Muscle layer of duodenum (tissue), 2 donors: Measurements from ENCODE around the gene ZNF556.

Experiments
- H3K27ac ChIP-seq: one replicate; pipeline ENCODE4 v1.7.0; 2013; ENCODE audit warnings: mild to moderate bottlenecking, low read length
- H3K27me3 ChIP-seq: one replicate; pipeline ENCODE4 v1.7.0; 2013; ENCODE audit warnings: low read depth, mild to moderate bottlenecking, control low read depth, low read length
- H3K36me3 ChIP-seq, 2 donors: one replicate each; pipeline ENCODE4 v1.7.0; 2013; ENCODE audit warnings: low read length in 2 of 2, control low read depth in 1 of 2, mild to moderate bottlenecking in 1 of 2; ENCODE audit not compliant: insufficient read depth in 2 of 2, control insufficient read depth in 1 of 2
- H3K4me1 ChIP-seq, 2 donors: one replicate each; pipeline ENCODE4 v1.7.0; 2013; ENCODE audit warnings: low read length in 2 of 2, mild to moderate bottlenecking in 2 of 2, control low read depth in 1 of 2, moderate library complexity in 1 of 2; ENCODE audit not compliant: insufficient read depth in 2 of 2, control insufficient read depth in 1 of 2
- H3K4me3 ChIP-seq, 2 donors: one replicate each; pipeline ENCODE4 v1.7.0; 2013; ENCODE audit warnings: low read length in 2 of 2, low read depth in 1 of 2, mild to moderate bottlenecking in 1 of 2
- H3K9me3 ChIP-seq, 2 donors: one replicate each; pipeline ENCODE4 v1.7.0; 2013; ENCODE audit warnings: low read length in 2 of 2, control low read depth in 1 of 2, mild to moderate bottlenecking in 1 of 2; ENCODE audit not compliant: control insufficient read depth in 1 of 2
- donor health status: healthy.

The ZNF556 gene

GRCh38 chr19:2867025-2867991, at the start of gene ZNF556:
Gene ZNF556, plus strand, starts transcription at chr19:2867335. Its CDS starts 87 bp downstream, at chr19:2867422.
- peaks cover 0 to 5% of the 10 kb centered on the region in 2 donors for H3K9me3 ChIP-seq
- H3K27me3 ChIP-seq, result no peaks in the 10 kb centered on the region
- H3K27ac ChIP-seq, result no peak within 1 kb of the TSS
- no peaks in the 10 kb centered on the region for H3K36me3 ChIP-seq
- H3K4me3 ChIP-seq, result no peak within 1 kb of the TSS
- H3K4me1 ChIP-seq, result no peaks in the 10 kb centered on the region

- Histone ChIP-seq H3K27me3 (no peaks in the 10 kb centered on the region), H3K9me3 (no peaks in the 10 kb centered on the region), H3K4me3 (peak within 1 kb of the TSS; percentile 70 to 91), H3K36me3 (peaks cover 0 to 22% of the 10 kb centered on the region in 2 donors), H3K4me1 (peaks cover 0 to 8% of the 10 kb centered on the region in 2 donors), H3K27ac (no peak within 1 kb of the TSS)
Measured at GRCh38 chr19:2819540-2820111, 47.5 kb upstream of the ZNF556 start, which contains the start of gene ZNF554. Gene ZNF554, plus strand, starts transcription at chr19:2819868. Its CDS starts 204 bp downstream, at chr19:2820072.

GRCh38 chr19:2820112-2820702, 46.9 kb upstream of the ZNF556 start:
- Histone ChIP-seq H3K27ac (no peak overlapping the region), H3K9me3 (no peaks in the 10 kb centered on the region), H3K4me3 (peak overlapping the region; percentile 70 to 91), H3K27me3 (no peaks in the 10 kb centered on the region), H3K4me1 (peaks cover 0 to 8% of the 10 kb centered on the region in 2 donors), H3K36me3 (peaks cover 0 to 28% of the 10 kb centered on the region in 2 donors)

GRCh38 chr19:2822846-2823245, 44.3 kb upstream of the ZNF556 start:
- Histone ChIP-seq H3K36me3 (peaks cover under 1 to 42% of the 10 kb centered on the region in 2 donors), H3K4me1 (peaks cover 0 to 8% of the 10 kb centered on the region in 2 donors), H3K27ac (no peak overlapping the region), H3K27me3 (no peaks in the 10 kb centered on the region), H3K4me3 (no peak overlapping the region), H3K9me3 (no peaks in the 10 kb centered on the region)

- Histone ChIP-seq H3K4me1 (peaks cover 0 to 8% of the 10 kb centered on the region in 2 donors), H3K36me3 (peaks cover 5 to 50% of the 10 kb centered on the region in 2 donors), H3K9me3 (peaks cover 0 to 7% of the 10 kb centered on the region in 2 donors), H3K27me3 (no peaks in the 10 kb centered on the region), H3K4me3 (no peak overlapping the region), H3K27ac (no peak overlapping the region)
Measured at GRCh38 chr19:2823646-2824045, 43.5 kb upstream of the ZNF556 start.

- no peaks in the 10 kb centered on the region for H3K27me3 ChIP-seq
- no peak overlapping the region for H3K4me3 ChIP-seq
- peaks cover 5 to 55% of the 10 kb centered on the region in 2 donors for H3K36me3 ChIP-seq
- H3K4me1 ChIP-seq, result peaks cover 0 to 8% of the 10 kb centered on the region in 2 donors
- peaks cover 0 to 10% of the 10 kb centered on the region in 2 donors for H3K9me3 ChIP-seq
- no peak overlapping the region for H3K27ac ChIP-seq
Measured at GRCh38 chr19:2824129-2824528, 43.0 kb upstream of the ZNF556 start.

GRCh38 chr19:2827022-2827421, 40.1 kb upstream of the ZNF556 start:
- H3K36me3 ChIP-seq, result peaks cover 5 to 69% of the 10 kb centered on the region in 2 donors

GRCh38 chr19:2827840-2828489, 39.2 kb upstream of the ZNF556 start:
- no peak overlapping the region for H3K4me3 ChIP-seq
- peaks cover 8 to 73% of the 10 kb centered on the region in 2 donors for H3K36me3 ChIP-seq
- no peak overlapping the region for H3K27ac ChIP-seq
- peaks cover 4 to 32% of the 10 kb centered on the region in 2 donors for H3K9me3 ChIP-seq
- H3K4me1 ChIP-seq, result no peaks in the 10 kb centered on the region
- H3K27me3 ChIP-seq, result no peaks in the 10 kb centered on the region

More at GRCh38 chr19:2827022-2827421, 40.1 kb upstream of the ZNF556 start:
- Histone ChIP-seq H3K27ac (no peak overlapping the region), H3K4me1 (no peaks in the 10 kb centered on the region), H3K27me3 (no peaks in the 10 kb centered on the region), H3K9me3 (peaks cover 0 to 24% of the 10 kb centered on the region in 2 donors), H3K4me3 (no peak overlapping the region)

GRCh38 chr19:2834294-2834871, 32.8 kb upstream of the ZNF556 start:
- H3K4me1 ChIP-seq, result no peaks in the 10 kb centered on the region
- H3K4me3 ChIP-seq, result peak overlapping the region; percentile 38 to 56
- no peaks in the 10 kb centered on the region for H3K27me3 ChIP-seq
- peaks cover 18 to 61% of the 10 kb centered on the region in 2 donors for H3K36me3 ChIP-seq
- no peak overlapping the region for H3K27ac ChIP-seq
- peaks cover 29 to 68% of the 10 kb centered on the region in 2 donors for H3K9me3 ChIP-seq

- H3K27ac ChIP-seq, result no peak overlapping the region
- no peak overlapping the region for H3K4me3 ChIP-seq
- peaks cover 29 to 51% of the 10 kb centered on the region in 2 donors for H3K9me3 ChIP-seq
- H3K4me1 ChIP-seq, result peaks cover 4 to 7% of the 10 kb centered on the region in 2 donors
- no peaks in the 10 kb centered on the region for H3K27me3 ChIP-seq
- H3K36me3 ChIP-seq, result peaks cover 18 to 42% of the 10 kb centered on the region in 2 donors
Measured at GRCh38 chr19:2837430-2837829, 29.7 kb upstream of the ZNF556 start.
